T follicular helper cell (primary cell): ENCODE measurements around the gene KDM7A.

Experiments
- DNase-seq: peaks from one replicate; pipeline ENCODE4 v3.0.0-alpha.2; 2020; ENCODE audit warnings: low read depth

KDM7A gene

GRCh38 chr7:140082770-140083169 is 94.0 kb downstream of the KDM7A start:
- DNase-seq = no peak

GRCh38 chr7:140081774-140082425 is 94.9 kb downstream of the KDM7A start:
- DNase-seq = no peak

GRCh38 chr7:140080919-140081318 is 95.9 kb downstream of the KDM7A start:
- no peak for DNase-seq

- DNase-seq = no peak
These were observed 97.7 kb downstream of the KDM7A start for GRCh38 chr7:140079121-140079536.

DNA sequence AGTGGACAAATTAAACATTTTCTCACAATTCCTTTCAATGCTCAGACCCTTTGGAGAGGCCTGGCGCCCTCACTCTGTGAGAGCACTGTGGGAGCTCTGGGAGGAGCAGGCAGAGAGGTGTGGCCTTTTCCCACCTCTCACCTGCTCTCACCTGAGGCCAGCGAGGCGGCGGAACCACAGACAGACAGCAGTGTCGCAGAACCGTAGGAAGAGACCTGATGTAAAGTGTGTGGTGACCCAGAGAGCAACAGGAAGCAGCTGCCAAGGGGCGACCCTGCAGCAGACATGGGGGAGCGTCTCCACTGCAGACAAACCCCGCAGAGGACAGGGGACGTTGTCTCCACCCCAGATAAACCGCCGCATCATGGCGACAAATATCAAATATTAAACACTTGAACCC is 98.4 kb downstream of the KDM7A start:
- no peak for DNase-seq

- DNase-seq = no peak
These were observed 102.0 kb downstream of the KDM7A start for GRCh38 chr7:140074780-140075179.

GRCh38 chr7:140070546-140070945 is 106.2 kb downstream of the KDM7A start:
- DNase-seq = no peak

GRCh38 chr7:140069298-140069949 is 107.4 kb downstream of the KDM7A start:
- DNase-seq = no peak

DNA sequence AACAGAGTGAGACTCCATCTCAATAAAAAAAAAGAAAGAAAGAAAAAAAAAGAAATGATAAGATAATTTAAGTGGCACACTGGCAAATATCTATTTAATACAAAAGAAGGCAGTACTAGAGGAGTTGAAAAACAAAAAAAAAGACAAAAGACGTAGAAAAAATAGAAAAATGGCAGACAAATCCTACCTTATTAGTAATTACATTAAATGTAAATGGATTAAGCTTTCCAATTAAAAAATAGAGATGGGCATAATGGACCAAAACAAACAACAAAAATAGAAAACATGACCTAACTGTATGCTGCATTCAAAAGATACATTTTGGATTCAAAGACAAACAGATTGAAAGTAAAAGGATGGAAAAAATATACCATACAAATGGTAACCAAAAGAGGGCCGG is 108.8 kb downstream of the KDM7A start:
- no peak for DNase-seq

DNA sequence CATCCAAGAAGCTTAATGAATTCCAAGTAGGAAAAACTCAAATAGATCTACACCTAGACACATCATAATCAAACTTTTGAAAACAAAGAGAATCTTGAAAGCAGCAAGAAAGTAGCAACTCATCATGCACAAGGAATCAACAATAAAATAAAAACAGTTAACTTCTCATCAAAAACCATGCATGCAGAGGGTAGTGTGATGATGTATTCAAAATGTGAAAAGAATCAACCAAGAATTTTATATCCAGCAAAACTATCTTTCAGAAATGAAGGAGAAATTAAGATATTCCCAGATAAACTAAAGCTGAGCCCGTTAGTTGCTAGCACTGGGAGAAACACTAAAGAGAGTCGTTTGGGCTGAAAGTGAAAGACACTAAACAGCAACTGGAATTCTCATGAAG is 109.7 kb downstream of the KDM7A start:
- DNase-seq = no peak

GRCh38 chr7:140062528-140063299 is 114.1 kb downstream of the KDM7A start, which contains the start of gene PARP12:
TSS of gene PARP12 (minus strand) at chr7:140062951. CDS start at chr7:140062847, 104 bp downstream.
- DNase-seq = peak; percentile 80

GRCh38 chr7:140062118-140062527 is 114.7 kb downstream of the KDM7A start:
- DNase-seq = peak; percentile 45

DNA sequence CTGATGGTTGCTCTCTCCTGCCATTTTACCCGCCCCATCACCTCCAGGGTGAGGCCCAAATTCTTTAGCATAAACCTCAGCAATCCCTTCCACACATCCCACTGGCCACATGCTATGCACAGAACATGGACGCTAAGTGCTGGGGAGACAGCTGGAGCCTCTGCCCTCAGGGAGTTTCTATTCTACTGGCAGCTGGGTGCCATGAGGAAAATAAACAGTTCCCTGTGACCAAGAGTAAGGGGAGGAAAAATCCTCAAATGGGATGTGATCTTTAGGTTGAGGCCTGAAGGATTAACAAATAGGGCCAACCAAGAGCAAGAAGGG is 115.2 kb downstream of the KDM7A start:
- DNase-seq = no peak

DNA sequence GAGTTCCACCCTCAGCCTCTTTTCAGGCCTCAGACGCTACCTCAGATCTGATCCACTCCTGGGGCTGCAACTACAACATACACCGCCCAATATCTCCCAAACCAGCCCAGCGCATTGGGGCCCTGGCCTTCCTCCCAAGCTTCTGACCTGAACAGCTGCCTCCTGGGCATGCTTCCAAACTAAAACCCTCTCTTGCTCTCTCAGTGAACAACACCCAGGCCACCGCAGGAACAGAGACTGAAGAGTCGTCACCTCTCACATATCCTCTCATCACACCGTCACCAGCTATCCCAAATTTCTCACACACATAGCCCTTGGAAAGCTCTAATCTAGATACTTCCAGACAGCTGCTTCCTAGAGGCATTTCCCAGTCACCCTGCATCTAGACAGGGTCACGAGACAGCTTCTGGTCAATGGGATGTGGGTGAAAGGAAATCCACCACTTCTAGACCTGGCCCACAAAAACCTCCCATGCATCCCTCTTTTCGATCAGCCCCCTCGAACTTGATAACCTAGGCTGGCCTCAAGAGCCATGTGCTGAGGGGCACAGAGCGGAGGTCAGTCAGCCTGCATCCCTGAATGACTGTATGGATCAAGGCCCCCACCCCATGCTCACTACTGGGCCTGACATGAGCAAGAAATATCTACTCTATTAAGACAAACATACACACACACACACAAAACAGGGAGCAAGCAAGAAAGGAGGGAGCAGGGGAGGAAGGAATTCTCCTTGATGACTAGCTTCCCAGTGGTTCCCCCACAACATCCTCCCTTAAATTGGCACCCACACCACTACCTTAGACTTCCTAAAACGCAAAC is 115.8 kb downstream of the KDM7A start:
- DNase-seq = no peak

DNA sequence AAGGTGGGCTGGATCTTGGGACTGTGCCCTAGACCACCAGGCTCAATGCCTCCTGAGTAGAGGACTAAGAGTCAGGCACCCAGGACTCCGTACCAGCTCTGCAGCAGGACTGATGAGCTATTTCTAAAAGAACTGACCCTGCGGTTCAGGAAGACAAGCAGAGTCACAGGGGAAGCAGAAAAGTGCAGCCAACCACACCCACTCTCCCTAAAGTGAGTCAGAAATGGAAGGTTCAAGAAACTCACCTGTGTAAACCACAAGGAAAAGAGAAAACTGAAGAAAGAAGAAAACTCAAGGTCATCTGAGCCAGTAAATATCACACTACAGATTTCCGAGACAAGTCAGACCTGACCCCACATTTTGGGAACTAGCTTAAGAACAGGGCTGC is 116.5 kb downstream of the KDM7A start:
- no peak for DNase-seq

DNA sequence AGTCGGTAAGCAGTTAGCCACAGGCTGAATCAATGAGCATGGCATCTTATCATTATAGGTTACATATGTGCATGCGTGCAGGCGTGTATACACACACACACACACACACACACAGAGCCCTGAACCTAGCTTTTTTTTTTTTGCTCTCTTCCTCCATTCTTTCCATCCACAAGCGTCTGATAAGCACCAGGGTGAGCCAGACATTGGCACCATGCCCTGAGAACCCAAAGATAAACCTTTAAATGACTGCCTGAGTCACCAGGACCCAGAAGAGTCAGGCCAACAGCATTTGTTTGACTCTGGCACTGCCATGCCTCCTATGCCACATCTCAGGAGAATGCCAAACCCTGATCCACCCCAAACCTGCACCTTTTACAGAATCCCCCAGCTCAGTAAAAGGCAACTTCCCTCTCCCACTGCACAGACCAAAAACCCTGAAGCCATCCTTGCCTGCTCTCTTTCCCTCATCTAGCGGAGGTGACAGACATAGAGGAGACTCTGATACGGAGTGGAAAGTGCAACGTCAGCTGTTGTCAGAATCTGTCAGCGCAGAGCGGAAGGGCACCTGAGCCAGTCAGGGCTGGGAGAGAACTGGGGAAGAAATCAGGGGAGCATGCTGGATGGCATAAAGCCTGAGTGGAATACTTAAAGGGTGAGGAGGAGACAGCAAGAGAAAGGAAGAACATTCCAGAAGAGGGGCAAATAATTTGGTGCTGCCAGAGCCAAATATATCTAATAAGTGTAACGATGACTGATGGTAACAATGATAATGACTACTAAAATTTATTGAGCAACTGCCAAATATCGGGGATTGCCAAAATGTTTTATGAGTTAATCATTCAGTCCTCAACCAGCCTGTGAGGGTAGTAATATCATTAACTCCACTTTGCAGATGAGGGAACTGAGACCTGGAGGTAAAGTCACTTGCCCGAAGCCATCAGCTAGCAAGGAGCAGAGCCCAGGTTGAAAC is 117.2 kb downstream of the KDM7A start:
- DNase-seq = peak; percentile 10

GRCh38 chr7:140058517-140058916 is 118.3 kb downstream of the KDM7A start:
- no peak for DNase-seq

GRCh38 chr7:140057143-140057535 is 119.6 kb downstream of the KDM7A start:
- no peak for DNase-seq

DNA sequence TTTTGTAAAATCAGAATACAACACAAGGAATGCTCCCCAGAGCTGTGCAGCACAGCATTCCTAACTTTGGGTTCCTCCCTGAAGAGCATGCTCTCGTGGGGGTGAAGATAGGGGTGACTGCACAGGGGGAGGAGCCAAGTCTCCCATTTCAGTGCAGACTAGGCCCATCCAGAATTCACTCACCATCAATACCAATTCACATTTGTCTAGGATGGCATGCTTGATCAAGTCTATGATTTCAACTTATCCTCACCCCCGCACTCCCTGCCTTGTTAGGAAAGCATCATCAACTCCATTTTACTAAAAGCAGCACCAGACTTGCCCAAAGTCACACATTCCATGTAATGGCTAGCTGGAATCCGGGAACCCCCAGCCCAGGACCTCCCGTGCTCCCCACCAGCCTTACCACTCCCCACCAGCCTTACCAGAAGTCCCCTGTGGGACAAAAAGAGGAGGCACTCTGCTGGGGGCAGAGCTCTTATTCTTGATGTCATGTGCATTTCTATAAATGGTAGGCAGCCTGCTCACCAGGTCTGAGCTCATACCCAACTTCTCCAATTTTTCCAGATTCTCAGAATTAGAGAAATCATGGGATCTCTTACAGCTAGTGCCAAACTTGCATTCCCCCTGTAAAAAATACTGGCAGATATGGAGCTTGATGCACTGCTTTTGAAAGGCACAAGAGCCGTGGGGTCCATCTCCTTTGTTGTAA is 120.2 kb downstream of the KDM7A start:
- no peak for DNase-seq

DNA sequence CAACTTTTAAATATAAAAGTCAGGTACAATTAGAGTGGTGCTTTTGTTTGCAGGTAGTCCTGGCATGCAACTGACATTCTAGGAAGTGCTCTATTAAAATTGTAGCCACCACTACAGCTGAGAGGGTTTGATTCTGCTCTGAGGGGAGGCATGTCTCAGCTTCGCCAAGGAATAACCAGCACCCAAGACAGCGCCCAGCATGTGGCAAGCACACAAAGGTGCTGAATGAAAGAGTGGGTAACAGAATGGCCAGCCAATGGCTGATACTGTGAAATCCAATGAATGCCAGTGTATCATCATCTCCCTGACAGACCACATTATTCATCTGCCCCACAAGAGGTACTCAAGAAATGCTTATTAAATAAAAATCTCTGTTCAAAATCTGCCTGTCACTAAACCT is 121.0 kb downstream of the KDM7A start:
- no peak for DNase-seq
